ENCODE measurements around the gene PLA2G4A.

PLA2G4A gene

DNA sequence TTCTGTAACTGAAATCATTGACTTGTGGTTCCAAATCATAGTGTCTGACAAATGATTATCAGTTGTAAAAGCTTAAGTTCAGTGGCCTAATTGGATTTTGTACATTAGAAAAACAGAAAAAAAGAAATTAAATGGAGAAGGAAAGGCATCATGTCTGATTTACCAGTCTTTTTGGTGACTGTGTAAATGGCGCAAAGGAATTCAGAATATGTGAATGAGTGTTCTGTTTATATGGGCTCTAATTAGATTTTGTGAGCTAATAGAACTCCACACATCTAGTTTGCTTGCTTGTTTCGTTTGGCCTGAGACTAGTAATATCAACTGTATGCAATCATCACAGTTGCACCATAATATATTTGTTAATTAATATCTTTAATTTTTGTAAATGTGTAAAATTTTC is 151.7 kb downstream of the PLA2G4A start:
- no peak for DNase-seq

DNA sequence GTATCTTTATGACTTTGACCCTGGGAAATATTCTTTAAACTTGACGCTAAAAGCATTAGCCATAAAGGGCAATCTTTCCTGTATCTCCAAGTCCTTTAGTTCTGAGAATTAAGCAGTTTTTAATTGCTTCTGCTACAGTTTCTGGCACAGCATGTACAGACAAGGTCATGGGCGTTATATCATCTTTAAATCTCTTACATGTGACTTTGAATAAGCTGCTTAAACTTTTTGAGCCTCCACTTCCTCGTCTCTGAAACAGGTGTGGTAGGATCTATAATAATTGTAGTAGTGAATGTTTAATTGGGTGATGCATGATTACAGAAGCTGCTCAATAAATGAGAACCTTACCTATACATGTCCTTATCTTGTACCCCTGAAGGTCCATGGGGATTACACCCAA is 153.4 kb downstream of the PLA2G4A start:
- DNase-seq, result no peak

DNA sequence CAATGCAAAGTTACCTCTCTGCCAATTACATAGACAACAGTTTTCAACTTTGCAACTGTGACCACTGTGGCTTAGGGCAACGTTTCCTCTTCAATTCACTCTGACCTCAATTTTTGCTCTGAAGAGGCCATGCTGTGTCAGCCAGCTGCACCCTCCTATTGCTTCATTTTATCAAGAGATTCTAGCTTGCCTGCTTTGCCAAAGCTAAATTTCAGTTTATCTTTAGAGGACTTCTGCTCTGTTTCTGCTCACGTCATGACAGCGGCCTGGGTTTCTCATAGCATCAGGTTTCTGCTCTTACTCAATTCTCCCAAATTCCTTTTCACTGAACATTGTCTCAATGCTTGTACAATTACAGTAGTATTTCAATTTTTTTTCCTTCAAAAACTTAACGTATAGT is 154.6 kb downstream of the PLA2G4A start:
- DNase-seq, result no peak

DNA sequence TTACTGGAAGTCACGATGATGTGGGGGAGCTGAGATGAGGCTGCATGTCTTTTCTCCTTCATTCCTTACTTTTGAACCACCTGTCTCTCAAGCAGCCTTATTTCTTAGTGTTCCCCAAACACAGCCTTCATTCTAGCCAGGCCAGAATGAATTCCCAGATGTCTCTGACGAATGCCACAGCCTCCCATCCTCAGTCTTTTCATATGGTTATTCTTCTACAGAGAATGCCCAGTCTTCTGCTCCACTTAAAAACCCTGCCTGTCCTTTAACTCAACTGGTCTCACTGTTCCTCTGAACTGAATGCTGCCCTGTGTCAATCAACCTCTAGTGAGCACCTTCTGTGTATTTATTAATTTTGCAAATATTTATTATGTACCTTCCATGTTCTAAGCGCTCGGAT is 156.2 kb downstream of the PLA2G4A start:
- DNase-seq, result no peak

DNA sequence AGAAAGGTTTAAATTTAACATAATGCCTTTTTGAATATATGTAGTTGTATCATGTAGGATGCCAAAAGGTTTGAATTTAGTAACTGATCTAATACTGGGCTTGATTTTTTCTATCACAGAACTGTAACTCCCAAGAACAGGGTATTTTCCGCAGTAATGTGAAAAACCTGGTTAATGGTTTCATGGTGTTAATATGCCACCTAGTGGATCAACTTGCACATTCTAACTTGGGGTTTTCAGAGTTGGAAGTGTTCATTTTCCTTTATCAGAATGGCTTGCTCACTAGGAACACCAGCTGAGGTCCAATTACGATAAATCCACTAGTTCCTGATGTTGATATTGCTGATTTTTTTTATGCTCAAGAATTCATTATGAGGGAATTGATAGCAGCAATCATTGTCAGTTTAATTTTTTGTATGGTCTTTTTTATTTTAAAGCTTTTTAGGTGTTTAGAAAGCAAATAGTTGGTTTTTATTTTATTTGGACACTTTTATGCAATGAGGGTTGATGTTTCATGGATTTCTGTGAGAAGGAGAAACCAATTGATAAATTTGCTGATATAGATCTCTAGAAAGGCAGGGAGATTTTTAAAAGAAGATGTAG is 157.2 kb downstream of the PLA2G4A start:
- DNase-seq, result no peak

DNA sequence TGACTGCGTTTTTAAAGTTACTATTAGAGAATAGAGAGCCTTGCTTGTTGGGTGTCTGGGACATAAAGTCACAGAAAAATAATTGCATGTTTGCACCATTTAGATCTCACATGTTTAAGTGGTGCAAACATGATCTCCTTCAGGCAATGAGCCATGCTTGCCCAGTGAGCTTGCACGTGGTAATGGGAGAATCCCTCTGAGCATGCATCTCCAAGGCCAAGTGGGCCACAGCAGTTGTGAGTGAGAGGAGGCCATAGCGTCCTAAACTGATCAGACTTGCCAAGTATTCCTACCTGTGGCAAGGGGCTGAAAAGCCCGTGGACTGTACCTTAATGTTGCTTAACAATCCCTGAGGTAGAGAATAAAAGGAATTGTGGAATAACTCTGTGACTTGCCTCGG is 158.3 kb downstream of the PLA2G4A start:
- no peak for DNase-seq

DNA sequence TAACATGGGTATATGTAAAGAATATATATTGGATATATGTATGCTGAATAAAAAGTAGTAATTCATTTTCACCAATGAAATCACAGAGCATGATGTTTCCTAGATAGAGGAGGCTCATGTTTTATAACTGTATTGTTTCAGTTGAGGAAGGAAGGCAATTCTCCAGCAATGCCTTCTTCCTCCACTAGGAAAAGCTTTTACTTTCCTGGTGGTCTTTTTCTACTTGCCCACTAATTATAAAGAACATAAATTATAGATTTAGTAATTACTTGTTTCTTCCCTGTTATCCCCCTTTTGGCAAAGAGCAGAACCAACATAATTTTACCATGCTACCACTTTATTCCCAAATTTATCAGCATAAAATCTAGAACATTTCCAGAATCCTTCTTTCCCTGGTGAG is 159.0 kb downstream of the PLA2G4A start:
- DNase-seq, result no peak

DNA sequence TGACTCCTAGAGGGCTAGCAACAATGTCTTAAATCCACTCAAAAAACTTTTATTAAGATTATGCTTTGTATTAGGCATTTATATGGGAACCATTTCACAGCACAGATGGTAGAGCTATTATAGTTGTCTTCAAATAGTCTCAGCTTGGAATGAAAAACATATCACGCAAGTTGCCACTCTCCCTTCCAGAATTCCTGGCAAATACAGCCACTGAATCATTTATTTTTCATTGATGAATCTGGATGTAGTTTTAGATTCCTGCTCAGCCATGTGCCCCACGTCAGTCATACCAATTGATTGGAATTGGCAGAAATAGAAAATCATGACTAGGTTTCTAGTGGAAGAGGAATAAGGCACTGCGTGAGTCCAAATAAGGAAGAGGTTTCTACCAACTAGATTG is 165.2 kb downstream of the PLA2G4A start:
- no peak for DNase-seq

DNA sequence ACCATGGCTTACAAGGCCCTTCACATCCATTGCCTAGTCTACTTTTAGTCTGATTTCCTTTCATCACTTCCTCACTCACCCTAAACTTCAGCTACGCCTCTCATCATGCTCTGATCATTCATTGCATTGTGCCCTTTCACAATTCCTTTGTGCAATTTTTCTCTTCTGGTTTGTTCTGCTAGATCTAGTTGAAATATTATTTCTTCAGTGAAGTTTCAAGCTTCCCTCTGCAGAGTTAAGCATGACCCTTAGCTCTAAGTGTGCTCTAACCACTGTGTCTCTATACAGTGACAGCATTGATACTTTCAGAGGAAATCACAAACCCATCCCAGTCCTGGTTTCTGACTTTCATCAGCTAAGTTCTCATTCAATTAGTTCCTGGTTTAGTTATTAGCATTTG is 166.1 kb downstream of the PLA2G4A start:
- no peak for DNase-seq

DNA sequence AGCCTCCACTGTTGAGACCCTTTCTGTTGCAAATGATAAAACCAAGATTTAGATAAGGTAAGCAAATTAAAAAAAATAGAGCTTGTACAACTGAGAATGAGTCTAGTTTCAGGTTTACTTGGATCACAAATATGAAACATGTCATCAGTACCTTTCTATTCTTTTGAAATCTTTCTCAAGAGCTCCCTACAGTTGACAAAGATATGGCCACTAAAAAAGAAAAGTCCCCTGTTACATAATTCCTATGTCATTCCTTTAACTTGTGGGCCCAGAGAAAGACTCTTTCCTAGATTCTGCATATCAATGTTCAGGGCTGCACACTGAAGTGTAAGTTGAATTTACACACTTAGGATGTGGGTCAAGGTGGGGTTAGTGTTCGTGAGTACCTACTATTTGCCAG is 168.1 kb downstream of the PLA2G4A start:
- DNase-seq, result no peak

DNA sequence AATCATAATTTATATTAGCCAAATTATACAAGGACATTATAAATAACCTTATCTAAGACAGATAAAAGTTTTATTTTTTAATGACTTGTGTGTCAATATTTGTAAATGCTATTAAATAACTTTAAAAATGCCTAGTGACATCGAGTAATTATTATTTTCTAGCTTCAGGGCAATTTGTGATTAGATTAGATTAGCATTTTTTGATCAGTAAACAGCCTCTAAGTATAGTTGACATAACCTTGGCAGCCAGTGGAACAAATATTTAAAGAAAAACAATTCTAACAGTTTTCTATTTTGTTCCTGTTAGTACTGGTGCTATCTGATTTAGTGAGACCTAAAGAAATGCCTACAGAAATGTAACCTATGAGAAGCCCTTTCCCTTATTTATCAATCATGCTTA is 169.1 kb downstream of the PLA2G4A start:
- no peak for DNase-seq

DNA sequence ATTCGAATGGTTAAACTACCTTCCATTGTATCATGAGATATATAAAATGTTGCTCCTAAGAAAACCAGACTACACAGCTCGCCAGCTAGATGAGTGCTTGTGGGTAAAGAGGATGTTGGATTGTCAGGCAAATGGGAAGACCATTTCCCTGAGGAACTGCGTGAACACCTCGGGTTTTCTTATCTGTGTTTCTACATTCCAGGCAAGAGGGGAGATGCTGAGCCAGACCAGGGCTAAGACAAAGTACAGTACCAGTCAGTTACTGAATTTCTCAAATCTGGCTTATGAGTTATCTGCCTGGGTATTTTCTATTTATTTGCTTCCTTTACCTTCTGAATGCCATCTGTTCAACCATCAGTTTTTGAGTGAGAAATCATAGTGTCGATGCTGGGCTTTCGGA is 170.8 kb downstream of the PLA2G4A start:
- no peak for DNase-seq

DNA sequence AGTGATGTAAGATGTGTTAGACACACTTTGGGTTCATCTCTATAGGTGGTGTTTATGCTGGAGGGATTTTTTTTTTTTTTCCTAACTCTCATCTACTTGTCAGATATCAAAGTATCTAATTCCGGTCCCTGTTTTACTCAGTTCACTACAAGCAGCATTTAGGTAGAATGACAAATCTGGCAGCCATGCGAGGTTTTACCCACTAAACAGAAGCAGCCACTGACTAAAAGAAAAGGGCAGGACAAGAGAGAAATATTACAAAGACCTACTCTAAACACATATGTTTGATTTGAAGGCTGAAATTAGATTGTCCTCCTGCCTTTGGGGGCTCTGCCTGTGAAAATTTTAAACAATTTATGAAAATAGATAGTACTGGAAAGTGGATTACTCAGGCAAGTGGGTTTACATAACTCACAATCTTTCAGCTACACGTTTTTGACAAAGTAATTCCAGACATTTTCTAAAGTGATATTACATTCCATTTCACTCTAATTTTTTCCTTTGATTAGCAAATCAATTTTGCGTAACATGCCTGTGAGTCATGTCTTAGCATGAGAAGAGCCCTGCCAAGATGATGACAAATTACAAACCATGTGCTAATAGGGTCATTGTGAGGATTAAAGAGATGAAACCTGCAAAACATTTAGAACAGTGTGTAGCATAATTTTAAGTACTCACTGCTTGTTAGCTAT is 172.6 kb downstream of the PLA2G4A start:
- DNase-seq, result no peak

DNA sequence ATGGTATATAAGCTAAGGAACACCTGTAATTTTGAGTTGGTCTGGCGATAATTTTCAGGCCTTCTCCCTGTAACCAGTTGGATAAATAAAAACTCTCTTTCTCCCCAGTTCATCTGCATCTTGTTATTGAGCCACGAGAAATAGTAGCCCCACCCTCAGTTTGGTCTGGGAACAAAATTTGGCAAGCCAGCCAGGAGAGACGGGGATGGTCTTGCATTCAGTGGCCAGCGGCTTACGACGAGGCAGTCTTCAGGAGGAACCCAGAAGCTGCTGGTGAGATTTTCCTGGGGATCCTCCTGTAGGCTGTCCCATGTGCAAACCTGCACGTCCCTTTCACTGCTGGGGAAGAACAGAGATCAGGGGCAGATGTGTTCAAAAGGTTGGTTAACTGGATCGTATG is 174.6 kb downstream of the PLA2G4A start:
- DNase-seq, result no peak

DNA sequence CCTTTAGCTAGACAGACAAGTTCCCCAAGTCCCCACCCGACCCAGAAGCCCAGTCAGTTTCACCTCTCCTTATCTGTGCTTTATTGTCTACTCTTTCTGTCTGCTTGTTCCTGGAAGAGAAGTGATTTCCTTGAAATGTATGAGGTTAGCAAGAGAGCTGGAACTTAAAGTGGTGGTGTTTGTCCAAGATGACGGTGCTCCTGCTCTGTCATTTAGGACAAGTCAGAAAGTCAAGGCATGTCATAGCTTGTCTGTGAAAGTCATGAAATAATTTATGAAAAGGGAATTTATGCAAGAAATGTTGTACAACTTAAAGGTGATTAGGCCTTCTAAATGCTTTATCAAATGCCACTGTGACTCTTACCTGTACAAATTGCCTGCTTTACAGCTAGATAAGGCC is 178.1 kb downstream of the PLA2G4A start:
- no peak for DNase-seq

DNA sequence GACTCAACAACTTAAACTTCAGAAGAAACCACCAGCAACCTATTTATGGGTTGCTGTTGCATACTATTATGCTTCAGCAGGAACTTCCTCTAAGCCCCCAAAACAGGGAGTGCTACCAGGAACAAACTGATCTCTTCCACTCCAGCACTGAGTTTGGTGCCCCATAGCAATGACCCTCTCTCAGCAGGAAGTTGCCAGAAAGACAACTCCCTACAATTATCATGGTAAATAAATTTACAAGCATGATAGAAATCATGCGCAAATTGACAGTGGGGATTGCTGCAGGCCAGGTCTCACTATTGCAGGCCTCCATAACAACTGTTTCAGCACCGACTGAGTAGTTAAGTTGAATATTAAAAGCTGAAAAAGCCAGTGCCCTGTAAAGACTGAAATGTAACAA is 180.6 kb downstream of the PLA2G4A start:
- DNase-seq, result no peak

DNA sequence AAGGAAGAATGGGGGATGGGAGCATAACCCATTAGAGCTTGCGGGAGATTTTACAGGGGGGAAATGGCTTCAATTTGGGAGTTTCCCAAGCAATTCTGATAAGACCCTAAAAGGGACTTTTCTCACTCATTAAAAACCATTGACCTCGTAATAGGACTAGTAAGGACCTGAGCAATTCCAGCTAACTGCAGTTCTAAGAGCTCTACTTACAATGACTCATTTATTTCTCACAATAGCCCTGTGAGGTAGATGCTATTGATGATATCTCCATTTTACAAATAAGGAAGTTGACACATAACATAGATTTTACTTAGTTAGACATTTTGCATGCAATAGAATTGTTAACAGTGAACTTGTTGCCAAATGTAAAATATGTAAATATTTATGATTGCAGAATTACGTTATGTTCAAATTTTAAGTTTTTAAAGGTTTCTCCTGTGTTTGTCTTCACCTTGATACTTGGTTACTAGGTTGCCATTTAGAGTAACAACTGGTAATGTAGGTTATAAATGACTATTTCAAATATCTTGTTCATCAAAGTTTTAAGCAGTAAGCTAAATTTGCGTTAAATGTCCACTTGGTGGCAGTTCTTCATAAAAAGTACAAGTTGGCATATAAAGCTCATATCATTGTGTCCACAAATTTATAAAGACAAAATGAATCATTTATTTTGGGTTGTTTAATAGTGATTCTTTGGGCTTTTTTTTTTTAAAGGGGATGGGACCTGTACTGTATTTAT is 182.0 kb downstream of the PLA2G4A start:
- DNase-seq, result no peak

DNA sequence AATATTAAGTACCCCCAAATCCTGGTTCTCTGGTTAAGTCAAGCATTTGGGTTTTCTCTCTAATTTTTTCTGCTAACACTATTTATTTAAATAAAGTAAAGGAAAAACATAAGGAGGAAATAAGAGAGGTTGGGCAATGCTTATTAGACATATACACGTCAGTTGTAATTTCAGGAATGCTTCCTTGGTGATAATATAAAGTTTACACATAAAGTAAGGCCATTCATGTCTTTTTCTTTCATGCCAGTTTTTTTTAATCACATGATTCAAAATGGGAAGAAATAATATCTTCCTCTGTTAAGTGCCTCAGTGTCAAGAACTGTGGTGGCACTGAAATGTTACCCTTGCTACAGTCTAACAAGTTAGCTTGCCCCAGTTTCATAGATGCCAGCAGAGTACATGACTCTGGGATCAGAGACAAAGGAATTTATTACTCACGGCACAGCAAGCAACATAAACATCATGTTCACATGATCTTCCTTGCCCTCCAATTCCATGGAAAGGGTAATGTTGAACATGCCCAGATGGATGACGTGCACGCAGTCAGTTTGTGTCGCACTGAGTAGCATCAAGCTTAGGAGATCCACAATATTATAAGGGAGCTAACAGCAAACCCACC is 184.9 kb downstream of the PLA2G4A start:
- DNase-seq, result no peak

DNA sequence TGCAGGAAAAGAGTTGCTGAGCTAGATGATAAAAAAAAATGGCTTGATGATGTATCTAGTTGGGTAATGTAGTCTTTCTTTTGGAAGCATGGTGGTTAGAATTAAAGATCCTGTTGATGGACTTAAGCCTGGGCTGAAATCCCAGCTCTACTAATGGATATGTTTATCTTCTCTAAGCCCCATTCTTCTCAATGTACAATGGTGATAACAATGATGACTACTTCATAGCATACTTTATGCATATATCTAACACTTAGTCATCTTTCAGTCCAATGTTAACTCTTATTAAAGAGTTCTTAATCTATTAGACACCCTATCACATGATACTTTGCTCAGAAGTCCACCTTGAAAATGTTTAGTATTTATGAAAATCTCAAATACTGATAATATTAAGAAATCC is 189.5 kb downstream of the PLA2G4A start:
- no peak for DNase-seq

DNA sequence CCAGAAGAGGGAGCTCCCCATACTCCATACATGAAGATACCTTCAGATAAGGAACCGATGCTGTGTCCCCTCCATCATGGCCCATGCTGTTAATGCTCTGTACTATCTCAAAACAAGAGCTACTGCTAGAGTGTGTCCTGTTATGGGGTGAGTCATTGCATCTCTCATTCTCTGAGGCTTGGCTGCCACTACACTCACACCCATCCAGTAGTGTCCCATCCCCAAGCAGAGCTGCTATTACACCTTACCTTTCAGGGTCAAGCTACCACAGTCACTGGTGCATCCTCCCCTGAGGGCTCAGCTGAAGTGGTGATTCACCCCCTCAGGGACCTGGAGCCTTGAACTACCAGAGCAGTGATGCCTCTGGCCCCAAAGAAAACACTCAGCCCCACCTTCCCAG is 198.5 kb downstream of the PLA2G4A start:
- no peak for DNase-seq

DNA sequence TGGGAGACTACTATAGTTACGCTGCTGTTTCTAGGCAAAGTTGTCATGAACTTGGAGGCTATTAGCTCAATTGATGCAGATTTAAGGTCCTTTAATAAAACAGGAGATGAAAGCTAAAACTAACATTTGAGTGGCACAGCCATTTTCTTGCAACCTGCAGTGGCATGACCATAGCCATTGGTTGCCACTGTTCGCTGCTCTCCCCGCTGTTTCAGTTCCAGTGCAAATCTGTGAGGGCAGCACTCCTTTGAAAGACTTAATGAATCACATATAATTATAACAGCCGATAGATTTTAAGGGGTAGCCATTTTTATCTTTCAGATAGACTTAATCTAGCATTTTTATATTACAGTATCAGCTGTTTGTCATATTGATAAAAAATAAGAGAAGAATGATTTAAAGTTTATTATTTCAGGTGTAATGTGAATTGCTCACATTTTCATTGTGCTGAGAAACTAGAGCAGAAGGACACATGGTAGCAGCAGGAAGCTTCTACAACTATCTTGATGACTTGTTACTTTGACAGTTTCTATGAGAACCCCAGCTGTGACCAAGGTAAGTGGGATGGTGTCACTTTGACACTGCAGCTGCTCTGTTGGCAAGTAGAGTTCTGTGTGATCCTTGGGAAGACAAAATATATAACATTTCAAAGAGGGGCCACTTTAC is 203.7 kb downstream of the PLA2G4A start:
- DNase-seq, result no peak

DNA sequence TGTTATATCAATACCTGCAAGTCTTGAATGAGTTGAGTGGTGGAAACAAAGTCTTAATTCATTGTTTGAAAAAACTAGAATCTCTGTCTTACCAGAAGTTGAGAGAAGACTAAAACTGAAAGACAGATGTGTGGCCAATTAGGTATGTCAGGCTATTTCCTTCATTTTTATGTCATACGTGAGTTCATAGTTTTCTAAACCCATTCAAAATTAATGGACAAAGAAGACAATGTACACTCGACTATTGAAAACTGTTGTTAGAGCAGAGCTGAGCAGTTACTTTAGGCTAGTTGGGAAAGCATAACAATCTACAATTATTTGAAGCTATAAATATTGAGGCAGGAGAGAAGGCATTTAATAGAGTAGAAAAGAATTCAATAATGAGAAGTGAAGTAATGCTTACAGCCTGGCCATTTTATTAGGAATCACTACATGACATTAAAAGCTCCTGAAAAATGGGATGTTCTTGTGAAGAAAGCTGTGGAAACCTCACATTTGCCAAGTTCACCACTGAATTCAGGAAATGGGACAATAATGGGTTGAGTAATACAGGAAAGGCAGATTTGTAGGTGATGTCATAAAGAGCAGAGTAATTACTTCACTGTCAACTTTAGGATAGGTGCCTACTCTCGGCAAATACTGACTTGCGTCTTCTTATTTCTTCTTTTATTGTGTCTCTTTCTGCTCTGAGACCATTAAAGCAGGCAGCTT is 204.4 kb downstream of the PLA2G4A start:
- DNase-seq, result no peak

Data from activated T-cell treated with anti-CD3 and anti-CD28 coated beads for 4 hours (primary cell).